Parathyroid adenoma (tissue), 2 donors: ENCODE data around the gene CYP2D6.
"Not testable (repeated sequence)": the region's sequence is repeated elsewhere in the genome, so short reads cannot be mapped to it uniquely, and the experiment has no call there.

Experiments
- H2AFZ ChIP-seq: fragments of 300-600 bp; sonication (generic); one replicate; pipeline ENCODE4 v1.7.0; 2017; ENCODE audit warnings: antibody characterized with exemption, mild to moderate bottlenecking
- H3K27ac ChIP-seq: fragments of 300-600 bp; sonication (generic); one replicate; pipeline ENCODE4 v1.7.0; 2017
- H3K27me3 ChIP-seq: fragments of 300-600 bp; sonication (generic); one replicate; pipeline ENCODE4 v1.7.0; 2017; ENCODE audit warnings: low read length; ENCODE audit not compliant: control insufficient read depth, insufficient read depth
- H3K36me3 ChIP-seq: fragments of 300-600 bp; sonication (generic); one replicate; pipeline ENCODE4 v1.7.0; 2017; ENCODE audit warnings: low read length; ENCODE audit not compliant: control insufficient read depth, insufficient read depth
- H3K4me1 ChIP-seq: fragments of 300-600 bp; sonication (generic); one replicate; pipeline ENCODE4 v1.7.0; 2017; ENCODE audit warnings: control low read depth
- H3K4me2 ChIP-seq: fragments of 300-600 bp; sonication (generic); one replicate; pipeline ENCODE4 v1.7.0; 2017; ENCODE audit warnings: low read length
- H3K4me3 ChIP-seq: fragments of 300-600 bp; sonication (generic); one replicate; pipeline ENCODE4 v1.7.0; 2017; ENCODE audit warnings: low read depth, low read length
- H3K79me2 ChIP-seq: fragments of 300-600 bp; sonication (generic); one replicate; pipeline ENCODE4 v1.7.0; 2017; ENCODE audit warnings: control low read depth
- H3K9ac ChIP-seq: fragments of 300-600 bp; sonication (generic); one replicate; pipeline ENCODE4 v1.7.0; 2017; ENCODE audit warnings: mild to moderate bottlenecking
- H3K9me3 ChIP-seq: fragments of 300-600 bp; sonication (generic); one replicate; pipeline ENCODE4 v1.7.0; 2017; ENCODE audit warnings: low read length; ENCODE audit not compliant: control insufficient read depth
- CTCF ChIP-seq: fragments of 300-600 bp; sonication (generic); IDR thresholded peaks from one replicate; pipeline ENCODE4 v1.7.0; 2017; ENCODE audit warnings: antibody characterized with exemption, mild to moderate bottlenecking
- donor health status: primary hyperparathyroidism.

The CYP2D6 gene

GRCh38 chr22:42138972-42139371, 8.4 kb upstream of the CYP2D6 start:
- TF ChIP-seq CTCF, result no peak
- Histone ChIP-seq H3K4me3 (no peak overlapping the region), H3K36me3 (no peaks in the 10 kb centered on the region), H3K4me1 (no peaks in the 10 kb centered on the region), H3K9ac (no peak overlapping the region), H3K4me2 (no peak overlapping the region), H3K27ac (no peak overlapping the region), H3K9me3 (no peaks in the 10 kb centered on the region), H3K79me2 (no peaks in the 10 kb centered on the region), H3K27me3 (no peaks in the 10 kb centered on the region), H2AFZ (no peak overlapping the region)

GRCh38 chr22:42138122-42138770, 7.6 kb upstream of the CYP2D6 start:
- H3K36me3 ChIP-seq, result no peaks in the 10 kb centered on the region
- H3K27me3 ChIP-seq, result no peaks in the 10 kb centered on the region
- no peak overlapping the region for H3K9ac ChIP-seq
- no peaks in the 10 kb centered on the region for H3K4me1 ChIP-seq
- no peak overlapping the region for H3K4me3 ChIP-seq
- H3K9me3 ChIP-seq, result no peaks in the 10 kb centered on the region
- no peak overlapping the region for H2AFZ ChIP-seq
- H3K27ac ChIP-seq, result no peak overlapping the region
- H3K4me2 ChIP-seq, result no peak overlapping the region
- TF ChIP-seq CTCF, result no peak
- no peaks in the 10 kb centered on the region for H3K79me2 ChIP-seq

GRCh38 chr22:42135688-42136087, 5.1 kb upstream of the CYP2D6 start:
- H3K9ac ChIP-seq, H3K36me3 ChIP-seq, H3K27ac ChIP-seq, H2AFZ ChIP-seq, H3K4me2 ChIP-seq, H3K27me3 ChIP-seq, H3K4me3 ChIP-seq, H3K4me1 ChIP-seq, H3K79me2 ChIP-seq, H3K9me3 ChIP-seq: not testable (repeated sequence)

- no peaks in the 10 kb centered on the region for H3K79me2 ChIP-seq
- no peak overlapping the region for H3K4me2 ChIP-seq
Measured at GRCh38 chr22:42134100-42135020, 3.8 kb upstream of the CYP2D6 start.

More at GRCh38 chr22:42134100-42135020, 3.8 kb upstream of the CYP2D6 start:
- Histone ChIP-seq H3K4me3 (no peak overlapping the region), H3K4me1 (no peaks in the 10 kb centered on the region), H3K27ac (no peak overlapping the region), H2AFZ (no peak overlapping the region), H3K9me3 (no peaks in the 10 kb centered on the region), H3K27me3 (no peaks in the 10 kb centered on the region), H3K9ac (no peak overlapping the region), H3K36me3 (no peaks in the 10 kb centered on the region)
- no peak for TF ChIP-seq CTCF
